Breast epithelium (tissue), 4 donors: ENCODE measurements around the gene ASZ1. TPM values are rescaled to one million over a fixed set of nuclear protein-coding genes. Genes with fewer than 3 reads are reported as not detected.

Experiments
- DNase-seq, 2 donors: peaks; one replicate each; pipeline ENCODE4 v3.0.0-alpha.2; 2019; ENCODE audit warnings: low spot score in 2 of 2
- H3K27ac ChIP-seq, 2 donors: fragments of 200-600 bp; sonication (generic) in 1 of 2; one replicate each; pipeline ENCODE4 v1.5.1; 2016 to 2019; ENCODE audit warnings: mild to moderate bottlenecking in 1 of 2
- H3K27me3 ChIP-seq, 2 donors: fragments of 200-600 bp; sonication (generic) in 1 of 2; one replicate each; pipeline versions ENCODE4 v1.5.1 to v1.6.0; 2017 to 2019; ENCODE audit warnings: control low read depth in 1 of 2, mild to moderate bottlenecking in 1 of 2
- H3K36me3 ChIP-seq: fragments of 200-600 bp; one replicate; pipeline ENCODE4 v1.5.1; 2019
- H3K4me1 ChIP-seq, 2 donors: fragments of 200-600 bp; sonication (generic); one replicate each; pipeline ENCODE4 v1.5.1; 2016 to 2019; ENCODE audit warnings: control low read depth in 1 of 2
- H3K4me3 ChIP-seq, 3 donors: fragments of 200-600 bp; sonication (generic); 1 replicate in 2 of 3; 2 replicates in 1 of 3; pipeline ENCODE4 v1.5.1; 2016 to 2019; ENCODE audit warnings: mild to moderate bottlenecking in 3 of 3, moderate library complexity in 2 of 3
- H3K9me3 ChIP-seq, 2 donors: fragments of 200-600 bp; sonication (generic) in 1 of 2; one replicate each; pipeline ENCODE4 v1.5.1; 2016 to 2019; ENCODE audit warnings: control low read depth in 1 of 2
- CTCF ChIP-seq, 3 donors: fragments of 450-650 bp; IDR thresholded peaks; one replicate each; pipeline ENCODE4 v1.5.1; 2016 to 2017; ENCODE audit warnings: antibody characterized with exemption in 3 of 3, mild to moderate bottlenecking in 3 of 3, moderate library complexity in 3 of 3
- POLR2A ChIP-seq: fragments of 450-650 bp; IDR thresholded peaks from one replicate; pipeline ENCODE4 v1.6.1; 2016; ENCODE audit warnings: antibody characterized with exemption, mild to moderate bottlenecking, moderate library complexity
- POLR2AphosphoS5 ChIP-seq, 3 donors: sonication (generic); formaldehyde crosslinking; IDR thresholded peaks; one replicate each; pipeline ENCODE4 v1.6.1; 2017; ENCODE audit warnings: antibody characterized with exemption in 3 of 3
- intact Hi-C: fragments of 100-400 bp; cut with DNase I; formaldehyde crosslinking; loops from one replicate; pipeline ENCODE4 v1.15.1; 2023; ENCODE audit warnings: low total_unique reads
- total RNA-seq, 3 donors: library from RNA; depleted of rRNA; stranded (reverse); fragments of >200 nt; gene quantifications; one replicate each; pipeline ENCODE4 v1.1.0, GENCODE V29; 2016

Gene ASZ1
- total RNA-seq, 3 donors from 2014 or later: not detected

GRCh38 chr7:117364339-117365080, 62.8 kb downstream of the ASZ1 start:
- H3K36me3 ChIP-seq: no peaks in the 10 kb centered on the region
- H3K27me3 ChIP-seq: no peaks in the 10 kb centered on the region
- no peaks in the 10 kb centered on the region for H3K4me1 ChIP-seq
- H3K9me3 ChIP-seq: no peaks in the 10 kb centered on the region
- intact Hi-C loops: no loop called here
- H3K27ac ChIP-seq: no peak overlapping the region
- no peak for DNase-seq
- TF ChIP-seq CTCF (IDR thresholded peaks at IDR 0.05) (no peak), POLR2A (no peak), POLR2AphosphoS5 (IDR thresholded peaks at IDR 0.05) (no peak)
- no peak overlapping the region for H3K4me3 ChIP-seq

GRCh38 chr7:117362294-117362888, 64.9 kb downstream of the ASZ1 start:
- Histone ChIP-seq H3K36me3 (no peaks in the 10 kb centered on the region), H3K27me3 (no peaks in the 10 kb centered on the region), H3K4me1 (no peaks in the 10 kb centered on the region), H3K4me3 (no peak overlapping the region), H3K9me3 (no peaks in the 10 kb centered on the region), H3K27ac (no peak overlapping the region)
- TF ChIP-seq POLR2A: no peak
- no peak for TF ChIP-seq CTCF (IDR thresholded peaks at IDR 0.05)
- no peak for TF ChIP-seq POLR2AphosphoS5 (IDR thresholded peaks at IDR 0.05)
- no peak for DNase-seq
- intact Hi-C loops: no loop called here

DNA sequence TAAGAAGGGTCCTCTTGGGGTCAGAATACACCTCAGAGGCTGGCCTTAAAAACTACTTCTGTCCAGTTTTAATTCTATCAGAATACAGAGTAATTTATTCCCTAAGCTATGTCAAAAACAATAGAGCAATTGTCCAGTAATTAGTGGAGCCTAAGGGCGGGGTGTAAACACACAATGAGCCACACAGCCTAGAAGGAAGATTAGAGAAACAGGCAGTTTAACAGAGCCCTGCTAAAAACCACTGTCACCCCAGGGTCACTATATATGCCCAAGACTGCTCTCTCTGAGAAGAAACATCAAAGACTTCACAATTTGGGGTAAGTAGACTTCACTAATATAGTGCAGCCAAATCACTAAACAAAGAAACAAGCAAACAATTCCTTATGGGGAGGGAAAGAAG, 77.3 kb downstream of the ASZ1 start:
- Histone ChIP-seq H3K36me3 (no peaks in the 10 kb centered on the region), H3K27me3 (no peaks in the 10 kb centered on the region), H3K4me3 (no peak overlapping the region), H3K4me1 (no peaks in the 10 kb centered on the region), H3K9me3 (no peaks in the 10 kb centered on the region), H3K27ac (no peak overlapping the region)
- TF ChIP-seq POLR2A (no peak), POLR2AphosphoS5 (IDR thresholded peaks at IDR 0.05) (no peak), CTCF (IDR thresholded peaks at IDR 0.05) (no peak)
- no peak for DNase-seq
- intact Hi-C loops: no loop called here

GRCh38 chr7:117349570-117349969, 77.7 kb downstream of the ASZ1 start:
- no peak for TF ChIP-seq CTCF (IDR thresholded peaks at IDR 0.05)
- TF ChIP-seq POLR2A: no peak
- TF ChIP-seq POLR2AphosphoS5 (IDR thresholded peaks at IDR 0.05): no peak
- no peak overlapping the region for H3K4me3 ChIP-seq
- no peak for DNase-seq
- no peaks in the 10 kb centered on the region for H3K27me3 ChIP-seq
- no peaks in the 10 kb centered on the region for H3K4me1 ChIP-seq
- H3K36me3 ChIP-seq: no peaks in the 10 kb centered on the region
- intact Hi-C loops: no loop called here
- H3K27ac ChIP-seq: no peak overlapping the region
- H3K9me3 ChIP-seq: no peaks in the 10 kb centered on the region

DNA sequence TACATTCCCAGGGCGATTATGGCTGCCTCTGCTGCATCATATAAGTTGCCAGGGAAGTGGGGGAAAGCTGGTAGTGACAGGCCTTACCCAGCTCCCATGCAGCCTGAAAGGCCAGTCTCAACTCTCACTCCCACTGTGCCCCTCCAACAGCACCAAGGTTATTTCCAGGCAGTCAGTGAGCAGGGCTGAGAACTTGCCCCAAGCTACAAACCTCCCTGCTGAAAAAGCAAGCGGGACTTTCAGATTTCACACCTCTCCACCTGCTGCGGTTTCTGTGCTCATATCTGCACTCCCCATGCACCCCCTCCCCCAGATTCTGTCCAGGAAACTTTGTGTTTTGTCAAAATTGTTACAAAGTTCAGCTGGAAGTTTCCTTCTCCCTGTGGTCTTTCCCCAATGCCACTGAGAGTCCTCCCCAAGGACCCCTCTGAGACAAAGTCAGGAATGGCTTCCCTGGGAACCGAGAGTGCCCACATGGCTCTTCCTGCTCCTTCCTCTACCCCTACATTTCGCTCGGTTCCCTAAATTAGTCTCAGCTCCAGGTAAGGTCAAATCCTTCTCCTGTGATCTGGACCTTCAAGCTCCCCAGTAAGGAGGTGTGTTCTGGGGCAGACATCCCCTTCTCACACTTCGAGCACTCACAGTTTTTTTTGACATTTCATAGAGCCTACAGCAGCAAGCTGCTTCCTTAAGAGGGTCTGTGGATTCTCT, 79.2 kb downstream of the ASZ1 start:
- intact Hi-C loops: no loop called here
- Histone ChIP-seq H3K4me1 (no peaks in the 10 kb centered on the region), H3K27me3 (no peaks in the 10 kb centered on the region), H3K27ac (no peak overlapping the region), H3K4me3 (no peak overlapping the region), H3K36me3 (no peaks in the 10 kb centered on the region), H3K9me3 (no peaks in the 10 kb centered on the region)
- DNase-seq: no peak
- no peak for TF ChIP-seq POLR2A
- no peak for TF ChIP-seq CTCF (IDR thresholded peaks at IDR 0.05)
- no peak for TF ChIP-seq POLR2AphosphoS5 (IDR thresholded peaks at IDR 0.05)
